ENCODE measurements around the gene ALDH5A1. TPM values are rescaled to one million over a fixed set of nuclear protein-coding genes. Genes with fewer than 3 reads are reported as not detected.

ALDH5A1 gene
- total and polyA plus RNA-seq, 9 donors, result 4.1 to 17.0 (median 10.1) TPM

GRCh38 chr6:24568683-24569082 is 73.9 kb downstream of the ALDH5A1 start:
- WGBS, 3 donors, result 77 to 82% (median 79%) methylated on average over 4 of the region's 4 CpGs
- H3K9me3 ChIP-seq, result no peaks in the 10 kb centered on the region

GRCh38 chr6:24569811-24570210 is 75.0 kb downstream of the ALDH5A1 start:
- intact Hi-C loops (cut with DNase I), result loop anchor here in 2 of 4 donors (10.0 kb wide), 2 partner anchors 195 to 515 kb away; no protein-coding TSS in a partner anchor
- no peaks in the 10 kb centered on the region for H3K27me3 ChIP-seq
- H3K9me3 ChIP-seq, result no peaks in the 10 kb centered on the region
- no peak overlapping the region for H3K4me3 ChIP-seq
- H3K27ac ChIP-seq, result no peak overlapping the region
- H3K4me1 ChIP-seq (ENCODE audit: insufficient read depth), result no peaks in the 10 kb centered on the region
- H3K36me3 ChIP-seq, result no peaks in the 10 kb centered on the region
- TF ChIP-seq EP300 (IDR thresholded peaks at IDR 0.05), result no peak
- TF ChIP-seq CTCF (IDR thresholded peaks at IDR 0.05), result no peak
- DNase-seq, result no peak
- WGBS, 3 donors, result 91 to 95% (median 91%) methylated on average over 5 of the region's 5 CpGs

More at GRCh38 chr6:24568683-24569082, 73.9 kb downstream of the ALDH5A1 start:
- H3K4me1 ChIP-seq (ENCODE audit: insufficient read depth), result no peaks in the 10 kb centered on the region
- H3K4me3 ChIP-seq, result no peak overlapping the region
- no peaks in the 10 kb centered on the region for H3K36me3 ChIP-seq
- TF ChIP-seq CTCF (IDR thresholded peaks at IDR 0.05), result no peak
- TF ChIP-seq POLR2A (IDR thresholded peaks at IDR 0.05), result no peak
- TF ChIP-seq EP300 (IDR thresholded peaks at IDR 0.05), result no peak
- H3K27ac ChIP-seq, result no peak overlapping the region
- intact Hi-C loops (cut with DNase I), result no loop called here
- H3K27me3 ChIP-seq, result no peaks in the 10 kb centered on the region
- no peak for DNase-seq

GRCh38 chr6:24571361-24571760 is 76.6 kb downstream of the ALDH5A1 start:
- no peak for DNase-seq
- Histone ChIP-seq H3K4me1 (ENCODE audit: insufficient read depth) (no peaks in the 10 kb centered on the region), H3K36me3 (no peaks in the 10 kb centered on the region), H3K4me3 (no peak overlapping the region), H3K27ac (no peak overlapping the region), H3K27me3 (no peaks in the 10 kb centered on the region), H3K9me3 (no peaks in the 10 kb centered on the region)
- WGBS, 3 donors, result 74 to 81% (median 79%) methylated on average over 6 of the region's 6 CpGs
- intact Hi-C loops (cut with DNase I), result loop anchor here in 2 of 4 donors (10.0 kb wide), 2 partner anchors 193 to 513 kb away; no protein-coding TSS in a partner anchor
- TF ChIP-seq EP300 (IDR thresholded peaks at IDR 0.05) (no peak), CTCF (IDR thresholded peaks at IDR 0.05) (no peak), POLR2A (IDR thresholded peaks at IDR 0.05) (no peak)

GRCh38 chr6:24574809-24575208 is 80.0 kb downstream of the ALDH5A1 start:
- Histone ChIP-seq H3K27ac (no peak overlapping the region), H3K9me3 (no peaks in the 10 kb centered on the region), H3K36me3 (no peaks in the 10 kb centered on the region), H3K4me3 (no peak overlapping the region), H3K4me1 (ENCODE audit: insufficient read depth) (no peaks in the 10 kb centered on the region), H3K27me3 (no peaks in the 10 kb centered on the region)
- WGBS, 3 donors, result 75 to 87% (median 78%) methylated on average over 4 of the region's 4 CpGs
- DNase-seq, result no peak
- no peak for TF ChIP-seq CTCF (IDR thresholded peaks at IDR 0.05)
- no peak for TF ChIP-seq EP300 (IDR thresholded peaks at IDR 0.05)
- no peak for TF ChIP-seq POLR2A (IDR thresholded peaks at IDR 0.05)
- intact Hi-C loops (cut with DNase I), result loop anchor here in 2 of 4 donors (10.0 kb wide), 2 partner anchors 190 to 510 kb away; no protein-coding TSS in a partner anchor

Data from ovary (tissue), 9 donors.